Epithelial cell of proximal tubule (primary cell): Measurements from ENCODE around the gene WDR48. TPM values are rescaled to one million over a fixed set of nuclear protein-coding genes. Genes with fewer than 3 reads are reported as not detected.

Experiments used
- DNase-seq: peaks from one replicate; pipeline ENCODE4 v3.0.0-alpha.2; 2011; ENCODE audit warnings: low read depth
- H3K4me3 ChIP-seq: 2 replicates; pipeline ENCODE4 v1.5.1; 2011; ENCODE audit warnings: low read depth, mild to moderate bottlenecking, low read length
- CTCF ChIP-seq: conservative IDR thresholded peaks from 2 replicates; pipeline ENCODE4 v1.5.1; 2012; ENCODE audit warnings: low read depth, mild to moderate bottlenecking, low read length
- total RNA-seq: library from RNA; depleted of rRNA; stranded (reverse); fragments of >200 nt; gene quantifications from 2 replicates; pipeline ENCODE4 v1.2.3, GENCODE V29; 2015

Gene WDR48
- total RNA-seq, 1 donor from 2014 or later = 29.5 TPM

DNA sequence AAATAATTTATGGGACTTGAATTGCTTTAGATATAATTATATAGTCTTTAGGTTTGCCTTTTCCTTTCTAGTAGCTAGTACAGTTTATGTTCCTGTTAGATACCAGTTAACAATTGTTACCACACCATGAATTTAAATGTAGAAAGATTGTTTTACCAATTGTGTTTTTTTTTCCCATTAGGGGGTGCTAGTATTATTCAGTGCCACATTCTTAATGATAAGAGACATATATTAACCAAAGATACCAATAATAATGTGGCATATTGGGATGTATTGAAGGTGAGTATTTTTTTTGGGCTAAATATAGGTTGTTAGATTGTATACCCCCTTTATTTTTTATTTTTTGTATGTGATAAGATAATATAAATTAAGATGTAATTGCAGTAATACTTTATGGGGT lies 27.7 kb downstream of the WDR48 start:
- H3K4me3 ChIP-seq = no peak overlapping the region
- no peak for TF ChIP-seq CTCF
- DNase-seq = no peak

- no peak for DNase-seq
- no peak overlapping the region for H3K4me3 ChIP-seq
- TF ChIP-seq CTCF = no peak
Observed at GRCh38 chr3:39080026-39080425, 28.2 kb downstream of the WDR48 start.

GRCh38 chr3:39082666-39083313 lies 31.0 kb downstream of the WDR48 start:
- DNase-seq = no peak
- no peak for TF ChIP-seq CTCF
- no peak overlapping the region for H3K4me3 ChIP-seq

DNA sequence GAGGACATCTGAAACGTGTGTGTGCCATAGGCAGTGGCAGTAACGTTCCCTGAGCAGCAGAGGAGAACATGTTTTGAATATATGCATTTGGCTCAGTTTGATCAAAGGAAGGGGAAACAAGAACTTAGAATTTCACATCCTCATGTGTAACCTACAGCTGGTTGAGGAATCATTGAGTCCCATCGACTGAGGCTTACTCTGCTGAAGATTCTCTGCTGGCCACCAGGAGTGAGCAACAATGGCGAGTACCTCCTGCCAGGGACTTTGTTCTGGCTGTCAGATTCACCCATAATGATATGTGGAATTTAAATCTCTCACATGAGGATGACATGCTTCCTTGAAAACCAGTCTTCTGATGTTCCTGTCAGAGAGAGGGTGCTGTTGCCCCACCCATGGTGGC lies 34.3 kb downstream of the WDR48 start:
- no peak for TF ChIP-seq CTCF
- H3K4me3 ChIP-seq = no peak overlapping the region
- DNase-seq = no peak

DNA sequence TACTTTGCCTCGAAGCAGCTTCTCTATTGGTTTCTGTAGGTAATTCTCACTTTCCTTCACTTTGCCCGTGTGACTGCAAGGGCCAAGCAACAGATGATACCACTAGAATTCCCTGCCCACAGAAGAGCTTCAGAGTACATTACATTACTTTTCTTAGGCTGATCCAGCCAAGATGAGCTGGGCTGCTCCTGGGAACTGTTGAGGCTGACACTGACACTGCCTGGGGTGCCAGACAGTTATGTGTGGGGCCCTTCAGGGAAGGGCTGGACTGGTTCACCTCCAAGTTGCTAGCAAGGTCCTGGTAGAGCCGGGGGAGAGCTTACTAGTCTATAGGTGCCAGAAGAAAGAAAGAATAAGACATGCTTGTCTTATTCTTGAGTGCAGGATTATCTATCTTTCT lies 36.6 kb downstream of the WDR48 start:
- no peak overlapping the region for H3K4me3 ChIP-seq
- no peak for DNase-seq
- no peak for TF ChIP-seq CTCF

DNA sequence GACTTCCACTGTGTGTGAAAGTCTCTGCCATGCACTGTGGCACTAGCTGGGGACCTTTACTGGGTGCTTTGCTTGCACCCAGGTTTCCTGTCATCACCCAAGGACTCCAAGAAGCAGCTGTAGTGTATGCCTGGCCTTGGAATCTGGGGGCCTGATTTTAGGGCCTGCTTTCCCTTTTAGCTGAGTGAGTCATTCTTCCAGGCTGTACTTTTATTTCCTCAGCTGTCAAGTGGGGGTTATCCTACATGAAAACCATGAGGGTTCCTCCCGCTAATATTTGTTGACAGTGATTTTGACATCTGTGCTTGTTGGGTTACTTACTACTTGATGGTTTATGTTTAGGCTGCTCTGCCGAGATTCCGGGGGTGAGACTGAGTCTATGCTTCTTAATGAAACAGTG lies 37.1 kb downstream of the WDR48 start:
- TF ChIP-seq CTCF = no peak
- no peak overlapping the region for H3K4me3 ChIP-seq
- DNase-seq = no peak

GRCh38 chr3:39090922-39091321 lies 39.1 kb downstream of the WDR48 start:
- no peak for DNase-seq
- H3K4me3 ChIP-seq = no peak overlapping the region
- no peak for TF ChIP-seq CTCF
